Rectal smooth muscle tissue (tissue), 1 donor: ENCODE results near the gene BICDL2.
"Not testable (repeated sequence)": the region's sequence is repeated elsewhere in the genome, so short reads cannot be mapped to it uniquely, and the experiment has no call there.

Experiments
- H3K27ac ChIP-seq: one replicate; pipeline ENCODE4 v1.7.0; 2013; ENCODE audit warnings: low read depth, low read length, inconsistent platforms
- H3K27me3 ChIP-seq: one replicate; pipeline ENCODE4 v1.7.0; 2013; ENCODE audit warnings: low read length; ENCODE audit not compliant: control insufficient read depth, insufficient read depth
- H3K36me3 ChIP-seq: one replicate; pipeline ENCODE4 v1.7.0; 2013; ENCODE audit warnings: low read length; ENCODE audit not compliant: control insufficient read depth, insufficient read depth
- H3K4me1 ChIP-seq: one replicate; pipeline ENCODE4 v1.7.0; 2013; ENCODE audit warnings: low read length; ENCODE audit not compliant: control insufficient read depth, insufficient read depth
- H3K4me3 ChIP-seq: one replicate; pipeline ENCODE4 v1.7.0; 2013; ENCODE audit warnings: low read length
- H3K9ac ChIP-seq: one replicate; pipeline ENCODE4 v1.7.0; 2013; ENCODE audit warnings: low read length

BICDL2 gene, protein sequence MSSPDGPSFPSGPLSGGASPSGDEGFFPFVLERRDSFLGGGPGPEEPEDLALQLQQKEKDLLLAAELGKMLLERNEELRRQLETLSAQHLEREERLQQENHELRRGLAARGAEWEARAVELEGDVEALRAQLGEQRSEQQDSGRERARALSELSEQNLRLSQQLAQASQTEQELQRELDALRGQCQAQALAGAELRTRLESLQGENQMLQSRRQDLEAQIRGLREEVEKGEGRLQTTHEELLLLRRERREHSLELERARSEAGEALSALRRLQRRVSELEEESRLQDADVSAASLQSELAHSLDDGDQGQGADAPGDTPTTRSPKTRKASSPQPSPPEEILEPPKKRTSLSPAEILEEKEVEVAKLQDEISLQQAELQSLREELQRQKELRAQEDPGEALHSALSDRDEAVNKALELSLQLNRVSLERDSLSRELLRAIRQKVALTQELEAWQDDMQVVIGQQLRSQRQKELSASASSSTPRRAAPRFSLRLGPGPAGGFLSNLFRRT

DNA sequence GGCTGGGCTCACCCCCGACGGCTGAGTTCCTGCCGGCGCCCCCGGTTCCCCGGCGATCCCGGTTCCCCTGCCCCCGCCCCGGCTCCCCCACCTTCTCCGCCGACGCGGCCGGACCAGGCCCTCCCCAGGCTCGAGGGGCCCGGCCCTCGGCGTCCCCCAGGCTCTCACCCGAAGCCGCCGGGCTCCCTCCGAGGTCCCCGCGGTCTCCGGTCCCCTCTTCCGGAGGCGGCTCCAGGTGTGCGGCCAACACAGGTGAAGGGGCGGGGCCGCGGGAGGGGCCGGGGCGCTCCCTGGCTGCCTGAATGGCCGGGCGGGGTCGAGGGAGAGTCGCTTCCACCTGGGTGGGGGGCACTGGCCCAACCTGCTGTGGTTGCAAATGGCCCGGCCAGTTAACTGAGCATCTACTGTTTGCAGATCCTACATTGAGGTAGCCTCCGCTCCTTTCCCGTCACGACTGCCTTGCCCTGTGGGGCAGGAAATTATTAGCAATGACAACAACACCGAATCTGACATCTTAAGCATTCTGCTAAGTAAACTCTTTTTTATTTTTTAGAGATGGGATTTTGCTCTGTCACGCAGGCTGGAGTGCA lies at the start of gene BICDL2:
Gene BICDL2, minus strand, starts transcription at position 219 of the 590 bp plus-strand sequence. CDS start 1,448 bp downstream, outside the sequence.
- H3K36me3 ChIP-seq, result no peaks in the 10 kb centered on the region
- H3K4me1 ChIP-seq, result no peaks in the 10 kb centered on the region
- no peak within 1 kb of the TSS for H3K9ac ChIP-seq
- peak within 1 kb of the TSS; percentile 49 for H3K4me3 ChIP-seq
- no peak within 1 kb of the TSS for H3K27ac ChIP-seq
- peaks cover 12% of the 10 kb centered on the region for H3K27me3 ChIP-seq

DNA sequence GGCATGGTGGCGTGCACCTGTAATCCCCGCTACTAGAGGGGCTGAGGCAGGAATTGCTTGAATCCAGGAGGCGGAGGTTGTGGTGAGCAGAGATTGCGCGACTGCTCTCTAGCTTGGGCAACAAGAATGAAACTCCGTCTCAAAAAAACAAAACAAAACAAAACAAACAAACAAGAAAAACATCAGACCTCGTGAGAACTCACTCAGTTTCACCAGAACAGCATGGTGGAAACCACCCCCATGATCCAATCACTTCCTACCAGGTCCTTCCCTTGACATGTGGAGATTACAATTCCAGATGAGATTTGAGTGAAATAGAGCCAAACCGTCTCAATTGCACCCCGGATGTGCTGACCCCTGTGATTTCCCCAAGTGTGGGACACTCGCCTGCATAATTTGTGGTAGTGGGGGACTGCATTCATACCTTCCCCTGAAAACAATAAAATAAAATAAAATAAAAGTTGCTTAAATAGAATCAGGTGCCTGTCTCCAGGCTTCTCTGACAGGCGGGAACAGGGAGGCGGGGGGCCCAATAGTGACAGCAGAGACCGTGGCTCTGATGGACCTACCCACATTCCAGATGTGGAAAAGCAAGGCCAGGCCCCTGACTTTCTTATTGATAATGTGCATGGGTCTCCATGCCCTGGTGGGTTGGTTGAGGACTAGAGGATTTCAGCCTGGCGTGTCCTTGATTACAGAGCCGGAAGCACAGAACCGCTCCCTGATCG lies 49.3 kb upstream of the BICDL2 start:
- no peaks in the 10 kb centered on the region for H3K4me1 ChIP-seq
- no peak overlapping the region for H3K27ac ChIP-seq

DNA sequence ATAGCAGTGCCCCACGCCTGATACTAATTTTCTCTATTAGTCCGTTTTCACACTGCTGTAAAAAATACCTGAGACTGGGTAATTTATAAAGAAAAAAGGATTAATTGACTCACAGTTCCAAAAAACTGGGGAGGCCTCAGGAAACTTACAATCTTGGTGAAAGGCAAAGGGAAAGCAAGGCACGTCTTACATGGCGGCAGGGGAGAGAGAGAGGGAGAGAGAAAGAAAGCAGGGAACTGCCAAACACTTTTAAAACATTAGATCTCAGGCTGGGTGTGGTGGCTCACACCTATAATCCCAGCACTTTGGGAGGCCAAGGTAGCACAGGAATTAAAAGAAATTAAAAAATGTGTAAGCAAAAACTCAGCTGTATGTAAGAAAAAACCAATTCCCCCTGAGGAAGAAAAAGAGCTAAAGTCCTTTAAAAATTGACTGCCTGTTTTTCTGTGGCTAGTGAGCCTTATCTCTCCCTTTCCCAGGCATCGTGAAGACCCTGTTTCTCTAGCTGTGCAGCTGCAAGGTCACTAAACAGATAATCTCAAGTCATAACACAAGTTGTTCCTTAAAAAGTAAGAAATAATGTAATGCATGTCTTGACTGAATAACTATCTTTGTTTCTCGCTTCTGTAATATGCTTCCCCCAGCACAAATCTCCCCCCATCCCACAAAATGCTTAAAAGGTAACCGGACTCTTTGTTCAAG lies 48.4 kb upstream of the BICDL2 start:
- Histone ChIP-seq H3K27me3 (no peaks in the 10 kb centered on the region), H3K27ac (no peak overlapping the region), H3K4me3 (no peak overlapping the region)

More for the DNA sequence above, 49.3 kb upstream of the BICDL2 start:
- H3K27me3 ChIP-seq, result no peaks in the 10 kb centered on the region
- no peaks in the 10 kb centered on the region for H3K36me3 ChIP-seq
- H3K4me3 ChIP-seq, result peak overlapping the region; percentile 24
- H3K9ac ChIP-seq, result no peak overlapping the region

DNA sequence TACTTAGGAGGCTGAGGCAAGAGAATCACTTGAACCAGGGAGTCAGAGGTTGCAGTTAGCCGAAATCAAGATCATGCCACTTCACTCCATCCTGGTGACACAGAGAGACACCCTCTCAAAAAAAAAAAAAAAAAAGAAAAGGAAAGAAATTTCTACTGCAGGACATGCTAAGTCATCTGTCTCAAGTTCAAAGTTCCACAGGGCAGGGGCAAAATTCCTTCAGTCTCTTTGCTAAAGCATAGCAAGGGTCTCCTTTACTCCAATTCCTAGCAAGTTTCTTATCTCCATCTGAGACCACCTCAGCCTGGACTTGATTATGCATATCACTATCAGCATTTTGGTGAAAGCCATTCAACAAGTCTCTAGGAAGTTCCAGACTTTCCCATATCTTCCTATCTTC lies 47.7 kb upstream of the BICDL2 start:
- H3K27ac ChIP-seq, result no peak overlapping the region
- H3K27me3 ChIP-seq, result no peaks in the 10 kb centered on the region
- H3K4me1 ChIP-seq, result no peaks in the 10 kb centered on the region
- no peak overlapping the region for H3K9ac ChIP-seq
- no peaks in the 10 kb centered on the region for H3K36me3 ChIP-seq
- H3K4me3 ChIP-seq, result no peak overlapping the region

More for the DNA sequence above, 48.4 kb upstream of the BICDL2 start:
- H3K4me1 ChIP-seq, result no peaks in the 10 kb centered on the region
- H3K36me3 ChIP-seq, result no peaks in the 10 kb centered on the region
- no peak overlapping the region for H3K9ac ChIP-seq

DNA sequence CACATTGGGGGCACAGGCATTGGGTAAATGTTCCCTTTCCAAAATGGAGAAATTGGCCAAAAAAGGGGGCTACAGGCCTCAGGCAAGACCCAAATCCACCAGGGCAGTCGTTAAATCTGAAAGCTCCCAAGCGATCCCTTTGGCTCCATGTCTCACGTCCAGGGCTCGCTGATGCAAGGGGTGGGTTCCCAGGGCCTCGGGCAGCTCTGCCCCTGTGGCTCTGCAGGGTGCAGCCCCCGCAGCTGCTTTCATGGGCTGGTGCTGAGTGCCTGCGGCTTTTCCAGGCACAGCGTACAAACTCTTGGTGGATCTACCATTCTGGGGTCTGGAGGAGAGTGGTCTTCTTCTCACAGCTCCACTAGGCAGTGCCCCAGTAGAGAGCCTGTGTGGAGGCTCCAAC lies 46.7 kb upstream of the BICDL2 start:
- not testable (repeated sequence) for H3K27me3 ChIP-seq, H3K4me3 ChIP-seq, H3K4me1 ChIP-seq, H3K36me3 ChIP-seq, H3K27ac ChIP-seq, H3K9ac ChIP-seq

DNA sequence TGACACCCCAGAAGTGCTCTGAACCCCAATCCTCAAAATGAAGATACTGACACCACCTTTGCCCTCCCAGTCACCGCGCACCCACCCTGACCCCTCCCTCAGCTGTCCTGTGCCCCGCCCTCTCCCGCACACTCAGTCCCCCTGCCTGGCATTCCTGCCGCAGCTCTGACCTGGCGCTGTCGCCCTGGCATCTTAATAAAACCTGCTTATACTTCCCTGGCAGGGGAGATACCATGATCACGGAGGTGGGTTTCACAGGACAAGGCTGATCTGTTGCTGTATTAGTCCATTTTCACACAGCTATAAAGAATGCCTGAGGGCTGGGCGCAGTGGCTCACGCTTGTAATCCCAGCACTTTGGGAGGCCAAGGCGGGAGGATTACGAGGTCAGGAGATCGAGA lies 45.2 kb upstream of the BICDL2 start:
- H3K4me3 ChIP-seq, H3K27ac ChIP-seq, H3K27me3 ChIP-seq, H3K4me1 ChIP-seq, H3K9ac ChIP-seq, H3K36me3 ChIP-seq: not testable (repeated sequence)

DNA sequence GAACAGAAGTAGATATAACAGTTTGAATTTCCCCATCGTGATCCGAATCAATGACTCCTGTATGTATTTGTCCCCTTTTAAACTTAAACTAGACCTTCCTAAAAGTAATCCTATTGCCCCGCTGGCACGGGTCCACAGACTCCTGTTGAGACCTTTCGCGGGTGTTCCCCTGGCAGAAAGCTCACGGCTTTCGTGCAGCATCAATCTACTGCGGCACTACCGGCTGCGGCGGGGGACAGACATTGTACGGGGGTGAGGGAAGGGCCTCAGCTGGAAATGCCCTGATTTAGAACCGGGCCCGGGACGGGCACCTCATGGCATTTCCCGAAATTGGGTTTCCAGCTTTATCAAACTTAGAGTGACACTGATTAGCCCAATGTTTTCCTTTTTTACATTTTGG lies 43.3 kb upstream of the BICDL2 start:
- H3K36me3 ChIP-seq, result no peaks in the 10 kb centered on the region
- H3K4me1 ChIP-seq, result no peaks in the 10 kb centered on the region
- no peak overlapping the region for H3K27ac ChIP-seq
- no peaks in the 10 kb centered on the region for H3K27me3 ChIP-seq
- no peak overlapping the region for H3K4me3 ChIP-seq
- H3K9ac ChIP-seq, result no peak overlapping the region

DNA sequence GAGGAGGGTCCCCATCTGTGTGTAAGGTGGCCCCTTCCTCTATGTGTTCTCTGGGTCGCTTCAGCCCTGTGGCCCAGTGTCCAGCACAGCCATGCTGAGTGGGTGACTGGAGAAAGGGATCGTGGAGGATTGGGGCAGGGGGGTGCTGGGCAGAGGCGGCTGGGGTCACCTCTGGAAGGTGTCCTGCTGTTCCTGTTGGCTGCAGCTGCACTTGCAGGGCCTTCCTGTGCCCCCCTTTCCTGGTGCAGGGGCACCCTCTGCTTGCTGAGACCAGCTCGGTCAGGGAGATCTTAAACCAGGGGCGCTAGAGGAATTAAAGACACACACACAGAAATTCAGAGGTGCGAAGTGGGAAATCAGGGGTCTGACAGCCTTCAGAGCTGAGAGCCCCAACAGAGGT lies 39.8 kb upstream of the BICDL2 start:
- Histone ChIP-seq H3K27ac (no peak overlapping the region), H3K4me1 (no peaks in the 10 kb centered on the region), H3K9ac (no peak overlapping the region), H3K27me3 (no peaks in the 10 kb centered on the region), H3K4me3 (no peak overlapping the region), H3K36me3 (no peaks in the 10 kb centered on the region)

DNA sequence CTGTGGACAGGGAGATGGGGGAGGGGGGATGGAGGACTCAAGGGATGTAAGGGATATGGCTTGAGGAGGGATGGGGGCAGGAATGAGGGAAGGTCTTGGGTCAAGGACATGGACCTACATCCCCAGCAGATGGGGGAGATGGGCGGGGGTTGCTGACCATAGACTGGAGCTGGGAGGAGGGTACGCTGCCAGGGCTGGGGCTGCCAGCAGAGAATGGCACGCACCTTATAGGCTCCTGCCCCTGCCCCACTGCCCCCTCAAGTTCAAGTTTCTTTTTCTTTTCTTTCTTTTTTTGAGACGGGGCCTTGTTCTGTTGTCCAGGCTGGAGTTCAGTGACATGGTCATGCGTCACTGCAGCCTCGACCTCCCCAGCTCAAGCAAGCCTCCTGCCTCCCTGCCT lies 39.2 kb upstream of the BICDL2 start:
- not testable (repeated sequence) for H3K4me3 ChIP-seq, H3K27ac ChIP-seq, H3K27me3 ChIP-seq, H3K9ac ChIP-seq, H3K4me1 ChIP-seq, H3K36me3 ChIP-seq

DNA sequence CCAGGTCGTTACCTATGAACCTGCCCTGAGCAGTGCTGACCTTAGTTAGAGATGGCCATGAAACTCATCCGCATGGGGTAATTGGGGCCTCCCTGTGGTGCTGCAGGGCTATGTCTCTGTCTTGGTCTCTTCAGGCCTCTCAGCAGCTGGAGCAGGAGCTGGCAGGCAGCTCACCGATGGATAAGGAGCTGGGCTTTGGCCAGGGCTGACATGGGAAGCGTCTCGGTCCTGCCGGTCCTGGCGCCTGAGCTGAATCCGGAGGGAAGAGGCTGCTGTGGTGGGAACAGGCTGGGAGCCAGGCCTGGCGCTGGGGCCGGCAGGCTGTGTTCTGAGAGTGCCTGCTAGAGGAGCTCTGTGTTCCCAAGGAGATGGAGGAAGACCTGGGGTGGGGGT lies 38.8 kb upstream of the BICDL2 start:
- Histone ChIP-seq H3K27ac (no peak overlapping the region), H3K36me3 (no peaks in the 10 kb centered on the region), H3K4me3 (no peak overlapping the region), H3K9ac (no peak overlapping the region), H3K27me3 (no peaks in the 10 kb centered on the region), H3K4me1 (no peaks in the 10 kb centered on the region)

DNA sequence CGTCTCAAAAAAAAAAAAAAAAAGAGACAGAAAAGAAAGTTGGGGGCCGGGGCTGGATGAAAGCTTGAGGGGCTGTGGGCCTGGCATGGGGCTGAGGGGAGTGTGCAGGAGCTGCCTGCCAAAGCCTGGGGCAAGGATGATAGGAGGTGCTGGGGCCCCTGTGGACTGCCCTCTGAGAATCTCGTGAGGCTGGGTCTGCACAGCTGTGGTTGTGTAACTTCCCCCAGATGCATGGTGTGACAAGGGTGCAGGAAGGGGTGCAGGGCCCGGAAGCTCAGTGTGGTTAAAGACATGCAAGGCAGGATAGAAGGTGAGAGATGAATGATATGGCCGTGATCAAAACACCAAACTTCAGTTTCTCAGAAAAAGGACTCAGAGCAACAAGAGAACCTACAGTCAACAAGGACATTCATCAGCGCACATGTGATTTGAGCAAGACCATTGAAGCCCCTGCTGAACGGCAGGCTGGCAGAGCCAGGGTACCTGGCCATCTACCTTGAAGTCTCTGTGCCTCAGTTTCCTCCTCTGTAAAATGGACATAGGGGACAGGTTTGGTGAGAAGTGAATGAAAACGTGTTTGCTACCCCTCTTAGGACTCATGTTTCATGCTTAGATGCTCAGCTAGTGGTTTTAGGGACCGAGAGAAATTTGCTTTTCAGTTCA lies 38.2 kb upstream of the BICDL2 start:
- Histone ChIP-seq H3K9ac (no peak overlapping the region), H3K4me1 (no peaks in the 10 kb centered on the region), H3K4me3 (no peak overlapping the region), H3K36me3 (no peaks in the 10 kb centered on the region), H3K27me3 (no peaks in the 10 kb centered on the region), H3K27ac (no peak overlapping the region)

DNA sequence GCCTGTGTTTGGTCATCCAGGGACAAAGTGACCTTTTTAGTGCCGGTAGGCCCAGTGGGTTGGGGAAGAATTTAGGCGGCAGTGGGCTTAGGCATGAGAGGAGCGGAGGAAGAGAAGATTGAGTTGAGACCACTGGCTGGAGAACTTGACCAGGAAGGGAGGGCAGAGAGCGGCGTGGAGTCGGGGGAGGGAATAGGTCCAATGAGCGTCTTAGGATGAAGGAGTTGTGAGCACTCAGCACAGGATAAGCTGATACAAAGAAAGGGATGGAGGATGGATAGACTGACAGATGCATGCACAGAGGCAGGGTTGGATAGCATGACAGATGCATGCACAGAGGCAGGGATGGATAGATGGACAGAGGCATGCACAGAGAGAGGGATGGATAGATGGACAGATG lies 36.7 kb upstream of the BICDL2 start:
- H3K36me3 ChIP-seq, result no peaks in the 10 kb centered on the region
- H3K9ac ChIP-seq, result no peak overlapping the region
- H3K27ac ChIP-seq, result no peak overlapping the region
- no peak overlapping the region for H3K4me3 ChIP-seq
- no peaks in the 10 kb centered on the region for H3K4me1 ChIP-seq
- no peaks in the 10 kb centered on the region for H3K27me3 ChIP-seq
